Panc1 (cell line): ENCODE measurements around the gene NUDT3.

Experiments
- CTCF ChIP-seq: fragments of 450-650 bp; IDR thresholded peaks from 2 replicates; pipeline ENCODE4 v1.5.1; 2017; ENCODE audit warnings: mild to moderate bottlenecking
- POLR2AphosphoS5 ChIP-seq: IDR thresholded peaks from 2 replicates; pipeline ENCODE4 v1.6.1; 2012; ENCODE audit warnings: mild to moderate bottlenecking, low read depth, low read length, moderate library complexity
- REST ChIP-seq, 2 experiments: IDR thresholded peaks; 2 replicates each; pipeline ENCODE4 v1.6.1; 2011 to 2012; ENCODE audit warnings: low read depth in 2 of 2, control low read depth in 1 of 2, low read length in 1 of 2, mild to moderate bottlenecking in 1 of 2, moderate library complexity in 1 of 2; ENCODE audit not compliant: insufficient read depth in 1 of 2
- SIN3A ChIP-seq: IDR thresholded peaks from 2 replicates; pipeline ENCODE4 v1.6.1; 2012; ENCODE audit warnings: low read depth, mild to moderate bottlenecking, low read length, moderate library complexity, borderline replicate concordance; ENCODE audit not compliant: insufficient read depth

GRCh38 chr6:34285448-34286164 lies 106.9 kb downstream of the NUDT3 start:
- TF ChIP-seq CTCF (no peak), POLR2AphosphoS5 (no peak), REST (IDR thresholded peaks at IDR 0.05; ENCODE audit: insufficient read depth in 1 of 2, low read depth in 2 of 2, low read length in 1 of 2) (no peak), SIN3A (no peak)
